ENCODE results near the gene DYRK1B.

Gene DYRK1B

DNA sequence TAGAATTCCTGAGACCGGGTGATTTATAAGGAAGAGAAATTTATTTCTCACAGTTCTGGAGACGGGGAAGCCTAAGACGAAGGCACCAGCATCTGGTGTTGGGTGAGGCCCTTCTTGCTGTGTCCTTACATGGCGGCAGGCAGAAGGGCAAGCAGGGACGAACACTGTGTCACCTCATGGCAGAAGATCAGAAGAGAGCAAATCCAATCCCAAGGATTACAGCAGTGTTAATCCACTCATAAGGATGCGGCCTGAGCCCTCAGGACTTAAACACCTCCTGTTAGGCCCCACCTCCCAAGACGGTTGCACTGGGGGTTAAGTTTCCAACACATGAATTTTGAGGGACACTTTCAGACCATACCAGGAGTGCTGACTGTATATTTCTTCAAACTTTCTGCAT lies 18.9 kb upstream of the DYRK1B start:
- DNase-seq, result no peak

DNA sequence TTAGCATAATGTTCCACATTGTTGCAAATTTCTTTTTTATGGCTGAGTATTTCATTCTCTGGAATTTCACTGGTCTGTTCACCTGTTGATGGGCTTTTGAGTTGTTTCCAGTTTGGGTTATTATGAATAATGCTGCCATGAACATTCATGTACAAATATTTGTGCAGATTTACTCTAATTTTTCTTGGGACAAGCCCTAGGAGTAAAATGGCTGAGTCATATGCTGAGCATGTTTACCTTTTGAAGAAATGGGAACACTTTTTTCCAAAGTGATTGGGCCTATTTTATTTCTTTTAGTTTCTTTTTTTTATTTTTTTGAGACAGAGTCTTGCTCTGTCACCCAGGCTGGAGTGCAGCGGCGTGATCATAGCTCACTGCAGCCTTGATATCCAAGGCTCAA lies 16.9 kb upstream of the DYRK1B start:
- no peak for DNase-seq

DNA sequence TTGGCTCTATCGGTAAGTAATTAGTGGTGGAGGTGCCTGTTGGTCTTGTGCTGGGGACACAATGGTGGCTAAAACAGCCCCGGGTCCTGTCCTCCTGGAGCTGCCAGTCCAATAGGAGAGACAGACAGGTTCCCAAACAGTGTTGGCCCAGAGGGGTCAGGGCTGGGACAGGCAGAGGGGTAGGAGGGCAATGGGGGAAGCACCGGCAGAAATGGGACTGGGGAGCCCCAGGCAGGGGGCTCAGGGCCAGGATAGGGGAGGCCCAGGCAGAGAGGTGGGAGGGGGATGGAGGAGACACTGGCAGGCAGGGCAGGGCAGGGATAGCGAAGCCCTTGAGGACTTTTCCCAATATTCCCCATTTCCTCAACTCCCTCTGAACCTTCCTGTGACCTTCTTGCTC lies 14.4 kb upstream of the DYRK1B start:
- no peak for DNase-seq

DNA sequence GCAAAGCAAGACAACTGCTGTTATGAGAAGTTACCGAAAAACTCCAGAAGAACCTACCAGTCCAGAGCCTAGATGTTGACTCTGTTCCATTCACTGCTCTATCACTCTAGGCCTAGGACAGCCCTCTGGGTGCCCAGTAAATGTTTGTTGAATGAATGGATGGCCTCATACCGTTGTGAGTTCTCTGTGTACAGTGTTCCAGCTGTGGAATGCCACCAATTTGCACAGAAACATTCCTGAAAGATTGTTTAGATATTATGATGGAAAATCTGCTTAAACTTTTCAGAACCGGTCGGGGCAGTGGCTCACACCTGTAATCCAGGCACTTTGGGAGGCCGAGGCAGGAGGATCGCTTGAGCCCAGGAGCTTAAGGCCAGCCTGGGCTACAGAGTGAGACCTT lies 13.6 kb upstream of the DYRK1B start:
- no peak for DNase-seq

DNA sequence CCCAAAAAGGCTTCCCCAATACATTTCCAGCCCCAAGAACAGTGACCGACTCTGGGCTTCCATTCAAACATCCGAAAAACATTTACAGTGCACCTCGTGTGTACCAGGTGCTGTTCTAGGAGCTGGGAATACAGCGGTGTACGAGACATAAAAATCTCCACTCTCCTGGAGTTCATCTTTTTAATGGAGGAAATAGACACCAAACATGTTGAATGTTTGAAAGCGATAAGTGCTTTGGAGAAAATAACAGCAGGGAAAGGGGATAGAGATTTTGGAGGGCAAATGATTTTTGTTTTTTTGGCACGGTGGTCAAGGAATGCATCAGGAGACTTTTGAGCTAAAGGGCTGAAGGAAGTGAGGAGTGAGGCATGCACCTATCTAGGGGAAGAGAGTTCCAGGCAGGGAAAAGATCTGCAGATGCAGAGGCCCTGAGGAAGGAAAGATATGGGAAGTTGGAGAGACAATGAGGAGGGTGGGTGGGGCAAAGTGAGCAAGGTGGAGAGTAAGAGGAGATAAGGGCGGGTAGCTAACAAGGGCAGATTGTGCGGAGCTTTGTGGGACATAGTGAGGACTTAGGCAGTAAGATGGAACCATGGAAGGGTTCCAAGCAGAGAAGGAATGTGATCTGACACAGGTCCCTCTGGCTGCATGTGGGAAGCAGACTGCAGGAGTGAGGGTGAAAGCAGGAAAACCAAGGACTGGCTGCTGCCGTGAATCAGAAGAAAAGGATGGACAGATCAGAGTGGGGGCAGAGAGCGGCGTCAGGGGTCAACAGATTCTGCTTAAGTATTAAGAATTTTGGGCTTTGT lies 12.9 kb upstream of the DYRK1B start:
- no peak for DNase-seq

DNA sequence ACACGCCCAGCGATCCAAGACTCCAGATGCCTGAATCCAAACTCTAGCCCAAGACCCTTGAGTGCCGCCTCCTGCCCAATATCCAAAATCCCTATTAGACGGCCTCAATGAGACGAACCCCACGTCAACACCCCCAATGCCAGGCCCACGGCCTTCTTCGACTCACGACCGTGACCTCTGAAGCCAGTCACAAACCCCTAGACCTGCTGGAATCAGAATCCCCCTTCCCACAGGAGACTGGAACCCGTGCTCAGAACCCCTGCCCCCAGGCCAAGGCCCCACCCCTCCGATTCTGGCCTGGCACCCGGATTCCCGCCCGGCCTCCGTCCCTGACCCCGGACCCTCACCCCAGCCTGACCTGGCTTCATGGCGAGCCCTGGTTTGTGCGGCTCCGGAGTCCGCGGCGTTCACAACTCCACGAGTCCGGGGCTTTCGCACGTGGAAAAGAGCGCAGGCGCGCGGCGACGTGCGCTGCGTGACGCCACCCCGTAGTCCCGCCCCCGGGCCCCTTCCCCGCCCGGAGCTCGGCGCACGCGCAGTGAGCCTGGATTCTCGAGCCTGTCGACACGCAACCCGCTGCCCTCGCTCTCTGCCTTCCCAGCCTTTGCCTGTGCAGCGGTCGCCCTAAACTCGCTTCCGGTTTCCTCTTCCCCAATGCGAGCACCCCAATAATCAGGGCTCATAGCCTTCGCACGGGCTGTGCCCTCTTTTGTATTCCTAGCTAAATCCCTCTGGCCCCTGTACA lies 12.1 kb upstream of the DYRK1B start, which contains the start of gene FBL:
TSS of gene FBL (minus strand) at position 447 of the 745 bp plus-strand sequence. CDS start at position 368, 79 bp downstream.
- peak; percentile 95 to 99 for DNase-seq

DNA sequence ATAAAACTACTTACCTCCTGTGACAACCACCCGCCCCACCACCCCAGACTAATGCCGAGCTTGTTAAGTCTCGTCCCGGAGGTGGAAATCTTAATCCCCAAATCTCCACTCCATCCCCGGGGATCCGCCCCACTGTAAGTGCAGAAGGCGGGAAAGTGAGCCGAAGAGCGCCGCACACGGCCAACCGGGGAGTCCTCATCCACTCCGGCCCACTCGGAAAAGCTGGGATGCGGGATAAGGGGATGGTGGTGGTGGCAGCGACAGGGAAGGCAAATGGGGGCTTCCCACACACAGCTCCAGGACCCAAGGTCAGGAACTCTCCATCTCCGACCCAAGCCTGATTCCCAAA lies 11.6 kb upstream of the DYRK1B start:
- no peak for DNase-seq

DNA sequence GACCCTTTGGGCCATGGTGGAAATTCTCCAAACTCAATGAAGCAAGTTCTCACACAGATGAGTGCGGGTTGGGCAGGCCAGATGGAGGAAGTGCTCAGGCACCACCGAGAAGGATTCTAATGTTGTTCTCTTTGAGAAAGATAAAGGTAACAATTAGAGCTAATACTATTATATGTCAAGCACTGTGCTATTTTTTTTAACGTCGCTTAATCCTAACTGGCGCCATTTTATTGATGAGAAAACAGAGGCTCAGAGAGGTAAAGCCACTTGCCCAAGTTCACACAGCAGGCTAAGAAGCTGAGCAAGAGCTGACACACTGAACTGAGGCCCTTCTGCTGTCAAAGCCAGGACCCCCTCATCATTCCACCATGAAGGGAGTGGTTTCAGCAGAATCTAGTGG lies 11.2 kb upstream of the DYRK1B start:
- DNase-seq, result no peak

DNA sequence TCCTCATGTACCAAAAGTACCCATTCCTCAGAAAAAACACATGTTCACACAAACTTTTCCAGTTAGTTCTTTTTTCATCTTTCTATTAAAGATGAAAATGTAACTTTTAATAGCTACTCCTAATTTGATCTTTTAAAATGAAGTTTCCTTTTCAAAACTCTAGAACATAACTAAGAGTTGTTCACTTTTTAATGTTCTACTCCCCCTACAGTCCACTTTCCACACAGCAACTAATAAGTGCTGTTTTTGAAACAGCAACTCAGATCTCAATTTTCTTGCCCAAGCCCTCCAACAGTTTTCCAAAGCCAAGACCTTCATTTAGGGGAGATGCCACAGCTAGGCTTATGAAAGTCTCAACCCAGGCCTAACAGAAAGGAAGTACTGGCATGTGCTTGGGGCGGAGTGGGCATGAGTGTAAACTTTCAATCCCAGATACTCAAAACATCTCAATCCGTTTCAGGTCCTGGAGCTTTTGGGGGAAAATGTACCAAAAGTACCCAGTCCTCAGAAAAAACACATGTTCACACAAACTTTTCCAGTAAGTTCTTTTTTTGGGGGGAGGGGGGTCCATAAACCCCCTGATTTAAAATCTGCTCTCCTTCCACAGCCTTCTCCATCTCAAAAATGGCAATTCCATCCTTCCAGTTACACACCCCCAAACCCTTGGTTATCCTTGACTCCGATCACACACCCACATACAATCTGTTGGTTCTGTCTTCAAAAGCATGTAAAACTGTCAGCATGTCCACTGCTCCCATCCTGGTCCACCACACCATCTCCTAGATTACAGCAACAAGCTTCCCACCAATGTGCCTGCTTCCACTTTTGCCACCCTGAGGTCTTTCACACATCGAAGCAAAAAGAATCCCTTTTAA lies 10.2 kb upstream of the DYRK1B start:
- no peak for DNase-seq

DNA sequence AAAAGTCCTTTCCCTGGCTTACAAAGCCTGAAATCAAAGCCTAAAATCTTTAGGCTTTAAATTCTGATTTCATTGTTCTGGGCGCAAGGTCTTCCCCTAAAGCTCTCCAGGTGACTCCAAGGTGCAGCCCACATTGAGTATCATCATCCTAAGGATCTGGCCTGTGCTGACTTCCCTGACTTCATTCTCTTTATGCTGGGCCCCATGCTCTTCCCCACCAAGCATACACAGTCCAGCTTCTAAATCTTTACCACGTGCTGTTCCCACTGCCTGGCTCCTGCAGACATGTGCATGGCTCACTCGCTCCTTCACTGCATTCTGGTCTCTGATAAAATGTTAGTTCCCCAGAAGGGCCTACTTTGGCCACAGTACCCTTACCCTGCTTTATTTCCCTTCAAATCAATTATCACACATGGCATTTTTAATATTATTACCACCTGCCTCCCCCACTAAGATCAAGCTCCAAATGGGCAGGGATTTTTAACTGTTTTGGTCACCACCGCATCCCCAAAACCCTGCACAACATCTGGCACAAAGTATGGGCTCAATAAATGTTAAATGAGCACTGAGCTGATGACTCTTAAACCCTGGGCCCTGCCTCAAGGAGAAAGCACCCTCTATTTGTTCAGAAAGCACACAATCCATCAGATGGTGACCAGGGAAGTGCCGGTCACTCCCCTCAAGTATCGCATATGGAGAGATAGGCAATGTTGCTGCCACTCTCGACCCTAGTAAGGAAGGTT lies 8.9 kb upstream of the DYRK1B start:
- no peak for DNase-seq

DNA sequence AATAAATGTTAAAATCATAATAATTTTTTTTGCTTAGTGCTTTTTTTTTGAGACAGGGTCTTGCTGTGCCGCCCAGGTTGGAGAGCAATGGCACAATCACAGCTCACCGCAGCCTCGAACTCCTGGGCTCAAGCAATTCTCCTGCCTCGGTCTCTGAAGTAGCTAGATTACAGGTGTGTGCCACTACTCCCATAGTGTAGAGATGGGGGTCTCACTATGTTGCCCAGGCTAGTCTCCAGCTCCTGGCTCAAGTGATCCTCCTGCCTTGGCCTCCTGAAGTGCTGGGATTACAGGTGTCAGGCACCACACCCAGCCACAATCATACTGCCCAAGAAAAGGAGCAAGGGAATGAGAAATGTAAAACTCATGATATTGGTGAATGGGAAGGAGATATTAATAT lies 7.1 kb upstream of the DYRK1B start:
- DNase-seq, result no peak

DNA sequence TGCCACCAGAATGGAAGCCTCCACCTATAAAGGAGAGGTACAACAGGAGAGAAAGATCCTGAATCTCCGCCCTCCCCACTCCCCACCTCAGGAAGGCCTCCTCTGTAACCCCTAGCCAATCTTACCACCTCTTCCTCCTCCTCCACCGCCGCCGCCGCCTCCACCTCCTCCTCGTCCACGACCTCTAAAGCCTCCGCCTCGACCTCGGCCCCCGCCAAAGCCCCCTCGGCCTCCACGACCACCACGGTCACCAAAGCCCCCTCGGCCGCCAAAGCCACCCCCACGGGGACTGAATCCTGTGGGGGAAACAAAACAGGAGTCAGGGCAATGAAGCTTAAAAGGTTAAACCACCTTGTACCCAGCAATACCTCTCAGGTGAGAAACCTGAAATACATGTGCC lies 6.5 kb upstream of the DYRK1B start:
- DNase-seq, result no peak

DNA sequence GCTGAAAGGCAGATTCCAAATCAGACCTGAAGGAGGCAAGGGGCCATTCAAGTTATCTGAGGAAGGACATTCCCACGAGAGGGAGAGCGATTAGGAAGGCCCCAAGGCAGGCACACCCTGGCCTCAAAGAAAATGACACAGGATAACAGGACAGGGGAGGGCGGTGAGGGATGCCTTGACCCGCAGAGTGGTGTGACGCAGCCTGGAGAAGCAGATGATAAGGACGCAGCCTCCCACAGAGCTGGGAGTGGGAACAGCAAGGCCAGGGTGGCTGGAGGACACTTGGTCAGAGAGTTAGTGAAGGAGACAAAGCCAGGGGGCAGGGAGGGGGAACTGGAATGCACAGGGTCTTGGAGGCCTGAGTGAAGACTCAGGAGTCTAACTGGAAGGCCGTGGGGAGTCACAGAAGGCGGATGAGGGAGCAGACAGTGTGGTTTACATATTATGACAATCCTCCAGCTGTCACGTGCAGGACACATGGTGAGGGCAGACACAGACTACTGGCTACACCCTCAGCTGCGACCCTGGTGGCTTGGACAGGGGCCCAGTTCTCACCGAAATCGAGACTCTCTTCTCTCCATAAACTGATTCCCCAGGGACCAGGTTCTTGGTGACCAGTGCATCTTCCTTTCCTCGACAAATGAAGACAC lies 5.8 kb upstream of the DYRK1B start:
- DNase-seq, result no peak

DNA sequence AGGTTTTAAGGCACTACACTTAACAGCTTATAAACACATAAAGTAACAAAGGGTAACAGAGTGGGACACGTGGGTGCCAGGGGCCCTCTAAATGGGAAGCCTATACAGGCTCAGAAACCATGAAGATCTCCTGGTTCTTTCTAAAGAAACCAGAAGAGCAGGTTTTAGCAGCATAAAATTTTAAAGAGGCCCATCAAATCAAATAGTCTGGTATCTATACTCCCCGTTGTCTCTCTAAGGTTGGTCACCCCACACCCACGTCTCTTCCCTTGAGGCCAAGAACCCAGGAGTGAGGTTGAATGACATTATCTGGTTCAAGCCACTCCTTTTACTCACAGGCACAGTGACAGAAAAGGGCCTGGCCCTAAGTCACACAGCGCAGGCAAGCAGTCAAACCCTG lies 4.6 kb upstream of the DYRK1B start:
- no peak for DNase-seq

DNA sequence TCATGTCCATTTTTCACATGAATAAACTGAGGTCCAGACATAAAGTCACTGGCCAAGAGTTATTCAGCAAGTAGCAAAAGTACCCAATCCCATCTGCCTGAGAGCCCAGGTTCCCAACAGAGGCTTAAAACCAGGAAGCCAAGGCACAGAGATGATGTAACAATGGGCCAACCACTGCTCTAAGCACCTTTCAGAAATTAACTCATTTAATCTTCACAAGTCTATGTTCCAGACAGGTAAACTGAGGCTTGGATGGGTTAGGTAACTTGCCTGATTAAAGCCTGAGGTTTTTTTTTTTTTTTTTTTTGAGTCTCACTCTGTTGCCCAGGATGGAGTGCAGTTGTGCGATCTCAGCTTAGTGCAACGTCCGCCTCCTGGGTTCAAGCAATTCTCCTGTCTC lies 4.0 kb upstream of the DYRK1B start:
- DNase-seq, result no peak

DNA sequence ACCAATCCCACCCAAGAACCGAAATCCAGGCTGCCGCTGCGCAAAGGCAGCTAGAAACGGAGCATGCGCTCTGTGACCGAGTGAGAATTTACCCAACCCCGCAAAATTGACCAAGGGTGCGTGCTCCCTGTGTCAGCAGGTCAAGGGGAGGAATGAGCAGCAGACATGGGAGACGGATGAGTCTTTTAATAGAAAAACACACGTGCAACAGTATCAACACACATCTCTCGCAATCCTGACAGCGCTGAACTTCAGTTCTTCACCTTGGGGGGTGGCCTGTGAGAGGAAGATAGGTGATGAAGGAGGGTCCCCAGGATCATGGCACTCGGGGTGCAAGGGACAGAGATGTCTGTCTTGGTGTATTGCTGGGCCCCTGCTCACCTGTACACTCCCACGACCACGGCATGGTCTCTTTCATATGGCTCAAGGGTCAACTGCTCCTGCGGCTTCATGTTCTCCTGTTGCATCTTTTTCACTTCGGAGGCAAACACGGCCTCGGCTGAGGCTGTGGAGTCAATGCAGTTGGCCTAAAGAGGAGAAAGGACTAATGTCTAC lies 402 bp upstream of the DYRK1B start:
- no peak for DNase-seq

DNA sequence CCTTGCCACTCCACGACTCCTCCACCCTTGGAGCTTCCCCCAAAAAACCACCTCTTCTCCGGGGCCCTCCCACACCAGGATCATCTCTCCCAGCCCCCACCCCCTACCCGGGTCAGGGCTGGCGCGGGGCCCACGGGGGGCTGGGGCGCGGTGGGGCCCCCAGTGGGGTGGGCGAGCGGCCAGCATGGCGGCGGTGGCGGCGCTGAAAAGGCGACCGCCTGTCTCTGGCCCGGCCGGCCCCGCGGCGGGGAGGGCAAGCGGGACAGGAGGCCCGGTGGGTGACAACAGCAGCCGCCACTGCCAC lies 850 bp downstream of the DYRK1B start:
- no peak for DNase-seq

DNA sequence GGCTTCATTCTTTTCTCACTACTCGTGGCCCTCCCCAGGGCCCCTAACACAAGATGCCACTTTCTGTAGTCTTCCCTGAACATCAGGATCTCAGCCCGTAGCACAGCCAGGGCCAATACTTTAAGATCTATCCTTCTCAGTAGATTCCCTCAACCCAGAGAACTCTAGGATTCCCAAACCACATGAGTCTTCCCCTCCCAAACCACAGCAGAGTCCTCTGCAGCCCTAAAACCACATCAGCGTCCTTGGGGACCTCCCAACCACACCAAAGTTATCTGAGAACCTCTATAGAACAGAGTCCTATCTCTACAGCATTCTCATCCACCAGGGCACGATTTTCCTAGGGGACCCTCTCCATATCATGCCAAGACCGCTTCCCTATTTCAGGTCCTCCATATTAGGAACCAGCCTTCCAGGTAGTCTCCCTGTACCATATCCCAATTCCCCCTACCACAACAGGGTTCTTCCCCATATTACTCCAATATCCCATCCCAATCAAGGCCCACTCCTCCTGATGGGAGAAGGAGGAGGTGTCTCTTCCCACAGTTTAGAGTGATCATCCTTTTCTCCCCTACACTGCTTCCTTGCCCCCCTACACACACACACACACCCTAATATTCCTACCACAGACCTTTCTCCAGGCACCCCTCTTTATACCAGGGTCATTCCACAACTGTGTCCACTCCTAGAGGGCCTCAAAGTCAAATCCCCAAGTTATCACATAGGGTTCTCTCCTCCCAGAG lies 1.4 kb downstream of the DYRK1B start:
- no peak for DNase-seq

DNA sequence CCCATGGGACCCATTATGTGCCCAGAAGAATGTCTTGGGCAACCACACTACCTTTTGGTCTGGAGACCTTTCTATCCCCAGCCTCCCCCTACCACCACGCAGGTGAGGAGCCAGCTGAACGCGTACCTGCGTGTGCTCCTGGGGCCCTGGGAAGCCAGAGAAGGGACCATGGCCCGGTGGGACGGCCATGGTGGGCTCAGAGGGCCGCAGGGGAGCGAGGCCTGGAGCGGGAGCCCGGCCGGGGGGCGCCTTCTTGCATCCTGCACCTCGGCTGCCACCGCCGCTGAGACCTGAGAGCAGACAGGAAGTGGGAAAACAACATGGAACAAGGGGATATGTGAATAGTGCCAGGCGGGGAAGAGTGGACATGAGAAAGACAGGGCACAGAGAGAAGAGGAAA lies 2.3 kb downstream of the DYRK1B start:
- DNase-seq, result no peak

DNA sequence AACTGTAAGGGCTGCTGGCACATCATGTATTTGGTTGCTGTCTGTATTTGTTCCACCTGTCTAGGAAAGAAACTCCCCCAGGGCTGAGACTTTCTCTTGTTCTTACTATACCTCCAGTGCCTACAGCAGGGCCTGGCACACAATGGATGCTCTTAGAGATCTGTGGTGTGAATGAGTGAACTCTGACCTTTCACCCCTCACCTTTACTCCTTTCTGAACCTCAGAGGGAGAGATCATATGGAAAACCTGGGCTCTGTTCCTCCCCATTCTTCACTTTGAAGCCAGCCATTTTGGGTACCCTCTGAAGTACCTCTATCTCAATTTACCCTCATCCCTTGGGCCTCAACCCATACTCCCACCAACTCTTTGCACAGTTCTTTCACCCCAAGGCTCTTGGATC lies 3.1 kb downstream of the DYRK1B start:
- no peak for DNase-seq

DNA sequence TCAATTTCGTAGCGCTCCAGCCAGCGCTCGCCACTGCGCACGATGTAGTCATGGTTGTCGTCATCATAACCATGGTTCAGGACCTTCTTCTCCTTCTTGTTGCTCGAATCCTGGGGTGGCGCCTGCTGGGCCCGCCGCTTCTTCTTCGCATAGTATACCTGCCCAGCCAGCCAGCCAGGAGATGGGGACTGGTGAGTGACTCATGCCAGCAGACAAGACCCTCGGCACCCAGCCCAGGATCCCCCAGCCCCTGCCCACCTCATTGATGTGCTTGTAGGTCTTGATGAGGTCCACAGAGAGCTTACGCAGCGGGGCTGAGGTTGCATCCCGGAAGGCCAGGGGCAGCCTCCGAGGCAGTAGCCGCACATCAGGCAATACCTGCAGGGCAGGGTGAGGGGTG lies 3.6 kb downstream of the DYRK1B start:
- DNase-seq, result no peak
